GM18505 (cell line): ENCODE data around the gene TSC22D3.

Experiments used
- ATAC-seq: cut with Tn5 transposase; IDR thresholded peaks from one replicate; pipeline ENCODE4 v1.9.1; 2021; ENCODE audit not compliant: unreplicated experiment
- POLR2A ChIP-seq: IDR thresholded peaks from 4 replicates; pipeline ENCODE4 v1.6.1; 2011; ENCODE audit warnings: borderline replicate concordance; ENCODE audit not compliant: insufficient read depth, insufficient read length; ENCODE audit errors: extremely low read depth

The TSC22D3 gene

DNA sequence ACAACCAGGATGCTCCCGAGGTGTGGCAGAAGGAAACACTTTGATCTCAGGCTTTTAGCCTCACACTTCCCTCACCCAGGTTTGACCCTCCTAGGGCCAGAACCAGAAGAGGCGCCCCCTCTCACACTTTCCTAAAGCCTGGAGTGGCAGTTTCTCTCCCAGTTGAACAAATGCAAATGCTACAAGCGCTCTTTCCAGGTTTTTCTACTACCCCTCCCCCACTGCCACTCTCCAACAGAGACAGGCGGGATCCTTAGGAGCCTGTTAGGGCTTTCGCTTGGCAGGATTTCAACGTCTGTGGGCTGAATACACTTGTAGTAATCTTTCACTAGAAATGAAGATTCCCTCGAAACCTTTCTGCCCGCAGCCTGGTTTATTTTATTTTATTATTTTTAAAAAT, 2.4 kb downstream of the TSC22D3 start:
- TF ChIP-seq POLR2A = no peak
- no peak for ATAC-seq

DNA sequence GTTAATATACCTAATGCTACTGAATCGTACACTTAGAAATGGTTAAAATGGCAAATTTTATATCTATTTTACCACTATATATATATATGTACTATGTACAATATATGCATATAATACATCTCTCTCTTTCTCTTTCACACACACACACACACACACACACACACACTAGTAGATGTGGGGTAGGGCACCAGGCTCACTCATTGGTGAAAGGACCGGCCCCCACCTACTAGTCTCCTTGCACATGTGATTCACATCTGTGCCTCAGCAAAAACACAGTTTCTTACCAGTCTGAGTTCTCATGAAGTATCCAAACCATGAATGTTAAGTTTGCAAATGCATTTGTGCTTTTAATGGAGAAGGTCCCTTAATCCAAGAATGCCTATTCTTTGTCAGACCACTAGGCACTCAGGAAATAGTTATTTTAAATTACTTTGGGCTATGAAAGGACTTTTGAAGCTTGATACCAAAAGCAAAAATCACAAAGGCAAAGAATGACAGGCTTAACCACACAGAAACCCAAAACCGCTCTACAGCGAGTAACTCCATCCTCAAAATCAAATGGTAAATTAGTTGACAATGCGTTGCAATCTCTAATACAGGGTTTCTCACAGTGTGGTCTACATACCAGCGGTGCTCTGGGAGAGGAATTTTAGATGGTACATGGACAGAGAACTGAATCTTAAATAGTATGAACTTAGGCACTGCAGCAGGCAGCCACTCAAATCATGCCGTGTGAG, 5.8 kb downstream of the TSC22D3 start:
- ATAC-seq = no peak
- TF ChIP-seq POLR2A = no peak

DNA sequence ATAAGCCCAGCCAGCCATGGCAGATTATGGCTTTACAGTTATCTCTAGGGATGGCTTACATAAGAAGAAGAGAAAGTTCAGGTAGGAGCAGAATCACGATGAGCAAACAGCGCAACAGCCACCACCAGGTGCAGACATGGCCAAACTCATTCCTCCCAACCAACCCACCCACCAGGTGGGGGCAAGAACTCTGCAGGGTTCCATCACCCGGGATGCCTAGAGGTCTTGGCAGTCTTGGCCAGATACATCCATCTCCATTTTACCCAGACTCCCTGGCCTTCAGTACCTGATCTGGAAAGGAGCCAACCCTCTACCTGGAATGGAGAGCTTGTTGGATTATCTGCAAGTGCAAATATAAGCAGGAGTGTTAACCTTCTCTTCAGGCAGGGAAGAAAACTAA, 7.5 kb downstream of the TSC22D3 start:
- no peak for TF ChIP-seq POLR2A
- ATAC-seq = no peak

- TF ChIP-seq POLR2A = no peak
- no peak for ATAC-seq
These were observed 9.0 kb downstream of the TSC22D3 start for GRCh38 chrX:107766470-107767150.

- no peak for TF ChIP-seq POLR2A
- ATAC-seq = no peak
These were observed 10.6 kb downstream of the TSC22D3 start for GRCh38 chrX:107764845-107765608.

DNA sequence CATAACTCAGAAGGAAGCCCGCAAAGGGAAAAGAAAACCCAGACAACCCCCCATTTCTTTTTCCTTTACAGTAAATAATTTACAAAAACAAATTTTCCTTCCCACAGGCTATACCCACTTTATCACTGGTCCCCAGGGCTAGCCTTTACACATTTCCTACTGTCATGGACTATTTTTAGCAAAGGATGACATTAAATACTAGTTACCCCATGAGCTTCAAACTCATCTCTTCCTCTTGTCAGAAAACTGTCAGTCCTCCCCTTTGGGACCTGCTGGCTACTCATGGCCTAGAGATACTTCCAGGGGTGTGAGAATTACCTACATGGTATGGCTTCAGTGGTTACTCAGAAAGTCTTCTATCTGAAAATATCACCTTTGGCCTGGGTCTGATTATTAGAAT, 11.9 kb downstream of the TSC22D3 start:
- ATAC-seq = no peak
- no peak for TF ChIP-seq POLR2A

DNA sequence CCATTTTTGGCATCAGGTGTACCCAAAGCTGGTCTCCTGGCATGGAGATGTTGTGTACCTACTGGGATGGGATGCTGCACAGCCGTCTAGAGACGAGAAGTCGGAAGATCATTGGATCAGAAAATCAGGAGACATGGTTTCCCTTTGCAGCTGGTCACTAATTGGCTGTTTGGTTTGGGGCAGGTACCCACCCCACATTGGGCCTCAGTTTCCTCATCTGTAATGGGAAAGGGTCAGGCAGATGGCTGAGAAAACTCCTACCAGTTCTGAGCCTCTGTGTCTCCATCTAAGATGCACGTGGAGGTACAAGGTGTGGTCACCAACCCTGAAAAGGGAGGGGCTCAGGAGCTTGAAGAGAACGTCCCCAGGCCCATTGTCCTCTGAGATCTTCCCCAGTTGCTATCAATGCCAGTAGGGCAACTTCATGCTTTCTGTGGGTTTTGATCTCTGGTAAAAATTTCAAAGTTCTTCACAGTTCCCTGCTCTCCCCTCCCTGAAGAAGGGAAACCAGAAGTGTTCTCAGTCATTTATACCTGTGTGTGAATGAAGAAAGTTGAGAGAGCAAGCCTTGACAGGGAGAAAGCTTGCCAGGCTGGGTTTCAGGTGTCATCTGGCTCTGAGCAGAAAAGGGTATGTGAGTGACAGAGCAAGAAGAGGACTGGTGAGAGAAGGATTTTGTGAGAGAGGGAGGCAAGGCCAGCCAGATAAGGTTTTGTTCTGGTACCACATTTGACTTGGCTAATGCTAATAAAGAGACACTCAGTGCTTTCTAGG, 15.1 kb downstream of the TSC22D3 start:
- TF ChIP-seq POLR2A = no peak
- ATAC-seq = no peak

DNA sequence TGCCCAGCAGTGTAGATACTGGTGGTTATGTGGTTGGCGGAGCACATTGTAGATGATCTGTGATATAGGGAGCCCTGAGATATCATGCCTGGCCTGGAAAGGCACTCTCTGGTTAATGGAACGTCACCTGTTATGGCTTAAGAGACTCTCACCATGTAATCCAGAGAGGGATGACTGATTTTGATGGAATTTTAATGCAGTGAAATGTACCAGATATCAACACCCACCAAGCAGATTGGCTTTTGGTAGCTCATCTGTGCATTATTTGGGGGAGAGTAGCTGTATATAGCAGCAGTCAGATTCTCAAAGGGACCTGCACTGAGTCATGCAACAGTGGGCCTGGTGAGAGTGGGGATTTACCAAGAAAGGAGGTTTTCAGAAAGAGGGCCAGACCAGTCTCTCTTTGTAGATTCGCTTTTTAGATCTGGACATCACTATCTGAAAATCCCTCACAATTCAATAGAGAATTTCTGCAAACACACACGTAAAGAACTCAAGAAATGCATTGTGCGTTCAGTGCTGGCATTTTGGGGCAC, 17.3 kb downstream of the TSC22D3 start:
- no peak for TF ChIP-seq POLR2A
- no peak for ATAC-seq

DNA sequence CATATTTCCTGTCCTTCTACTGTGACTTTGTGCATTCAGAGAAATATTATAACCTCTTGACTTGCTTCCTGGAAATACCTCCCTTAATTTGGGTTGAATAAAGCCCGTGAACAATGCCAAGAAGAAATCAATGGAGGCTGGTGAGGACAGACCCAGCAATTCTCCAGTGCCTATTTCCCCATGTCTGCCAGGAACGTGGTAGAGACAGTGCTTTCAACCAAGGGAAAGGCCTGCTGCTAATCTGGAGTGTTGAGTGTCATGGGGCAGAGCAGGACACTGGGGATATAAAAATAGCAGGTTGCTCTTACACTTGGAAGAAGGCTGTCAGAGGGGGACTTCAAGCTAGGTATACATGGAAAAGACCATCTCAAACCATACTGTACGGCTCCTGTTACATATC, 19.9 kb downstream of the TSC22D3 start:
- no peak for ATAC-seq
- no peak for TF ChIP-seq POLR2A

GRCh38 chrX:107753187-107753586, 22.4 kb downstream of the TSC22D3 start:
- ATAC-seq = no peak
- TF ChIP-seq POLR2A = no peak

- no peak for TF ChIP-seq POLR2A
- ATAC-seq = no peak
These were observed 22.9 kb downstream of the TSC22D3 start for GRCh38 chrX:107752714-107753113.

- no peak for TF ChIP-seq POLR2A
- no peak for ATAC-seq
These were observed 23.5 kb downstream of the TSC22D3 start for GRCh38 chrX:107752043-107752442.

DNA sequence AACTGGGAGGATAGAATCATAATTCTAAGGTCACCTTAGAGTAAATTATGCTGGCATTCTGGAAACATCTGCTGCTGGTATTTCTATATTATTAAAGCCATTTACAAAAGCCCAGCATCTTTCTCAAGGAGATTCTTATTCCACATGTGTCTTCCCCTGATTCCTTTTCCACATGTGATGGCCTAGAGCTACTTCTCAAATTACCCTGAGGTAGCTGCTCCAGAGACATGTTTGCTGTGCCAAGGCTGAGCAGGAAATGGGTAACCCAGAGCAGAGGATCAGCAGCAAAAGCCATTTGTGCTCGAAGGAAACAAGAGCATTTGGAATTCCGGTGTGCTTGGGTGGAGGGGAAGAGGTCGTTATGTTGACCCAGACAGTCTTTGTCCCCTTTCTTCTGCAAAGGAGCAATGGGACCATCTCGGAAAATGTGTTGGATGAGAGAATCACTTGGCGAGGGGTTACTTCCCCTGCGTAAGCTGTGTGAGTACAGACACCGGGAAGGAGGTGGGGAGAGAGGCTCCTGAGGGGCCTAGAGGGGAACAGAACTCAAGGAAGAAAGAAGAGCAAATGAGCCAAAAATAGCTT, 24.6 kb downstream of the TSC22D3 start:
- no peak for ATAC-seq
- TF ChIP-seq POLR2A = no peak

DNA sequence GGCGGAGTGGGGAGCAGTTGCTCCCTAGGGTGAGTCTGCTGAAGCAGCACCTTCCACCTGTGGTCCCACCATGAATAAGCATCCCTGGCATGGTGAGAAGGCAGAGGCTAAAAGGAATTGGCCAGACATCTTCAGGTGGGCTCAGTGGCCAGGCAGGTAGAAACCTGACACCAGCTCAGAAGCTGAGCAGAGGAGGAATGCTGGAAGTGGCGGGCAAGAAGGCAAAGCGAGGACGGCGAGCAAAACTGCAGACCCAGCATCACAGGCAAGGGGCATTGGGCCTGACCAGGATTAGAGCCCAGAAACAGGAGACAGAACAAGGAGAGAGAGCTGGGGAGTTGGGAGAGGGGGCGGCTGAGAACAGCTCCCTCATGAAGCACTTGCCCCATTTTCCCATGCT, 25.3 kb downstream of the TSC22D3 start:
- no peak for ATAC-seq
- TF ChIP-seq POLR2A = no peak
